ENCODE data around the gene SMYD2.

- TF ChIP-seq CTCF (IDR thresholded peaks at IDR 0.05) (no peak), RFX5 (IDR thresholded peaks at IDR 0.05) (no peak), ZNF302 (CRISPR knock-in tag; IDR thresholded peaks at IDR 0.05) (no peak), HOXA7 (CRISPR knock-in tag; IDR thresholded peaks at IDR 0.05) (no peak), KDM1A (IDR thresholded peaks at IDR 0.05; ENCODE audit: low read depth) (no peak), POLR2A (IDR thresholded peaks at IDR 0.05; ENCODE audit: low read length) (no peak), CHD2 (IDR thresholded peaks at IDR 0.05; ENCODE audit: low read length, partially characterized antibody) (no peak), MAFK (IDR thresholded peaks at IDR 0.05; ENCODE audit: partially characterized antibody) (no peak), EP300 (IDR thresholded peaks at IDR 0.05) (no peak), HMGXB4 (CRISPR knock-in tag; IDR thresholded peaks at IDR 0.05; ENCODE audit: borderline replicate concordance) (no peak), RCOR1 (IDR thresholded peaks at IDR 0.05; ENCODE audit: low read depth, low read length) (no peak), EHF (CRISPR knock-in tag; IDR thresholded peaks at IDR 0.05) (no peak), RAD21 (conservative IDR thresholded peaks at IDR 0.05 in 1 of 2, IDR thresholded peaks at IDR 0.05 in 1 of 2) (no peak), BHLHE40 (IDR thresholded peaks at IDR 0.05; ENCODE audit: low read depth, low read length) (no peak)
These were observed 16.0 kb upstream of the SMYD2 start for GRCh38 chr1:214264976-214265375.

All from A549 (cell line).